ENCODE measurements around the gene WDR45B. TPM values are rescaled to one million over a fixed set of nuclear protein-coding genes. Genes with fewer than 3 reads are reported as not detected.

The WDR45B gene
- total and polyA plus RNA-seq, 2 experiments from 2014 or later, result 82.6 to 112 TPM

- no peak for DNase-seq (ENCODE audit: low spot score)
- TF ChIP-seq CTCF (IDR thresholded peaks at IDR 0.05; ENCODE audit: poor library complexity), result no peak
- TF ChIP-seq EZH2phosphoT487 (IDR thresholded peaks at IDR 0.05; ENCODE audit: low read depth, severe bottlenecking, unreplicated experiment), result no peak
- no peak for TF ChIP-seq EZH2 (IDR thresholded peaks at IDR 0.05; ENCODE audit: borderline replicate concordance)
- no peak overlapping the region for H3K27ac ChIP-seq
- H3K4me1 ChIP-seq (ENCODE audit: insufficient read depth), result no peaks in the 10 kb centered on the region
- H3K27me3 ChIP-seq, result no peaks in the 10 kb centered on the region
- WGBS (ENCODE audit: low lambda C conversion rate, missing lambda C conversion rate), result 94% methylated on average over 14 of the region's 17 CpGs
- no peaks in the 10 kb centered on the region for H3K9me2 ChIP-seq (replicated peaks; ENCODE audit: insufficient read depth)
- H3K4me2 ChIP-seq, result no peak overlapping the region
- no peak overlapping the region for H2AFZ ChIP-seq
- no peak overlapping the region for H3K4me3 ChIP-seq
- H3K36me3 ChIP-seq (replicated peaks; ENCODE audit: insufficient read depth, low read depth), result no peaks in the 10 kb centered on the region
- peaks cover 37% of the 10 kb centered on the region for H3K79me2 ChIP-seq
- H3K9me3 ChIP-seq (ENCODE audit: low read depth), result peaks cover 4% of the 10 kb centered on the region
- H4K20me1 ChIP-seq (ENCODE audit: insufficient read depth, poor library complexity, severe bottlenecking), result no peaks in the 10 kb centered on the region
These were observed 43.5 kb upstream of the WDR45B start for GRCh38 chr17:82691714-82692113.

GRCh38 chr17:82690786-82691489 is 42.7 kb upstream of the WDR45B start:
- Histone ChIP-seq H3K79me2 (peaks cover 32% of the 10 kb centered on the region), H3K36me3 (replicated peaks; ENCODE audit: insufficient read depth, low read depth) (no peaks in the 10 kb centered on the region), H3K4me1 (ENCODE audit: insufficient read depth) (no peaks in the 10 kb centered on the region), H3K4me3 (no peak overlapping the region), H3K9me3 (ENCODE audit: low read depth) (peaks cover 4% of the 10 kb centered on the region), H3K9me2 (replicated peaks; ENCODE audit: insufficient read depth) (no peaks in the 10 kb centered on the region), H2AFZ (no peak overlapping the region), H3K27me3 (no peaks in the 10 kb centered on the region), H4K20me1 (ENCODE audit: insufficient read depth, poor library complexity, severe bottlenecking) (no peaks in the 10 kb centered on the region), H3K4me2 (no peak overlapping the region), H3K27ac (no peak overlapping the region)
- TF ChIP-seq CTCF (IDR thresholded peaks at IDR 0.05; ENCODE audit: poor library complexity), result no peak
- WGBS (ENCODE audit: low lambda C conversion rate, missing lambda C conversion rate), result 83% methylated on average over 18 of the region's 18 CpGs
- no peak for DNase-seq (ENCODE audit: low spot score)

GRCh38 chr17:82689077-82689476 is 40.8 kb upstream of the WDR45B start:
- TF ChIP-seq EZH2 (IDR thresholded peaks at IDR 0.05; ENCODE audit: borderline replicate concordance), result no peak
- no peak for TF ChIP-seq EZH2phosphoT487 (IDR thresholded peaks at IDR 0.05; ENCODE audit: low read depth, severe bottlenecking, unreplicated experiment)
- no peak for TF ChIP-seq CTCF (IDR thresholded peaks at IDR 0.05; ENCODE audit: poor library complexity)
- Histone ChIP-seq H3K36me3 (replicated peaks; ENCODE audit: insufficient read depth, low read depth) (no peaks in the 10 kb centered on the region), H3K27me3 (no peaks in the 10 kb centered on the region), H3K79me2 (peaks cover 15% of the 10 kb centered on the region), H2AFZ (no peak overlapping the region), H3K4me1 (ENCODE audit: insufficient read depth) (peaks cover 6% of the 10 kb centered on the region), H3K9me3 (ENCODE audit: low read depth) (peaks cover 1% of the 10 kb centered on the region), H3K4me3 (no peak overlapping the region), H4K20me1 (ENCODE audit: insufficient read depth, poor library complexity, severe bottlenecking) (no peaks in the 10 kb centered on the region), H3K9me2 (replicated peaks; ENCODE audit: insufficient read depth) (no peaks in the 10 kb centered on the region), H3K4me2 (no peak overlapping the region), H3K27ac (no peak overlapping the region)
- WGBS (ENCODE audit: low lambda C conversion rate, missing lambda C conversion rate), result 92% methylated on average over 8 of the region's 8 CpGs
- DNase-seq (ENCODE audit: low spot score), result no peak

Data from hepatocyte (in vitro differentiated cells).